GM19395 (cell line): ENCODE data around the gene RBMXL3.
"Not testable (repeated sequence)": the region's sequence is repeated elsewhere in the genome, so short reads cannot be mapped to it uniquely, and the experiment has no call there.

Experiments used
- ATAC-seq: cut with Tn5 transposase; IDR thresholded peaks from one replicate; pipeline ENCODE4 v1.9.1; 2021; ENCODE audit warnings: mild to moderate bottlenecking, moderate library complexity; ENCODE audit not compliant: unreplicated experiment

Gene RBMXL3

GRCh38 chrX:115189110-115189509 lies at the start of gene RBMXL3:
Gene RBMXL3 (plus strand): TSS chrX:115189410. CDS start chrX:115189442, 32 bp downstream.
- ATAC-seq = no peak

DNA sequence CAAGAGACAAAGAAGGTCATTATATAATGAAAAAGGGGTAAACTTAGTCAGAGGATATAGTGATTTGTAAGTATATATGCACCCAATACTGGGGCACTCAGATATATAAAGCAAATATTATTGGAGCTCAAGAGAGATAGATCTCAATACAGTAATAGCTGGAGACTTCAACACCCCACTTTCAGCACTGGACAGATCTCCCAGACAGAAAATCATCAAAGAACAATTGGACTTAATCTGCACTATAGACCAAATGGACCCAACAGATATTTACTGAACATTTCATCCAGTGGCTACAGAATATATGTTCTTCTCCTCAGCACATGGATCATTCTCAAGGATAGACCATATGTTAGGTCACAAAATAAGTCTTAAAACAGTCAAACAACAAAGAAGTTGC lies 47.2 kb upstream of the RBMXL3 start:
- ATAC-seq = no peak

- ATAC-seq = no peak
Measured at GRCh38 chrX:115147220-115147619, 42.0 kb upstream of the RBMXL3 start.

DNA sequence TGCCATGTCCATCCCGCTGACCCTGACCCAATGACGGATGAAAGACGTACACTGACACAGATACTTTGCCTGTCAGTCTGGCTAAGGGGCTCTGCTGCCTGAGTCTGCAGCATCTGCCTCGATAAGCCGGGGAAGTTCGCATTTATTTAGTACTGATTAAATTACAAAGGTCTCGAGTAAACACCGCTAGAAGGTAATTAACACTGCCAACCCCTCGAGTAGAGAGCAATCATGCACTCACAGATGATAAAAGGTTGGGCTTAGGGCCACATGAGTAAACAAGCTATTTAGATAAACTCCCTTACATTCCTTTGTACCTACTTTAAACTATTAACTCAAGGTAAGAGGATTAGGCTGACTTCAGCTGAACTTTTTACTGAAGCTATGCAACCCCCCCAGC lies 16.0 kb upstream of the RBMXL3 start:
- no peak for ATAC-seq

GRCh38 chrX:115174548-115174947 lies 14.7 kb upstream of the RBMXL3 start:
- ATAC-seq = no peak

GRCh38 chrX:115177932-115178331 lies 11.3 kb upstream of the RBMXL3 start:
- ATAC-seq = no peak

GRCh38 chrX:115178473-115178872 lies 10.7 kb upstream of the RBMXL3 start:
- no peak for ATAC-seq

DNA sequence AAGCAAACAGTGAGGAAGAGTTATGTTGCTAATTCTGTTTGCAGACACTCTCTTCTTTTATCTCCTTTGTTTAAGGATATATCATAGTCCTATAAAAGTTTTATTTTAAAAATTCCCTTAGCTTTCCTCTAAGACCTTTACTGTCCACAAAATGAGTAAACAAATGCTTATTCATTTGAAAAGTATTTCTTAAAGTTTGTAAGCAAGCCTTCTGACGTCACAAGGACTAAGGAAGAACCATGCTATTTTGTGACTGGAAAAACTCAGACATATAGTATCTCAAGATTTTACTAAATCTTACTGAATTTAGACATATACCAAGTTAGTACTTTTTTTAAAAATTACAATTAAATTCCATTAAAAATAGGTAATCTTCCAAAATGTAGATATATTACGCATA lies 5.2 kb upstream of the RBMXL3 start:
- ATAC-seq = no peak

DNA sequence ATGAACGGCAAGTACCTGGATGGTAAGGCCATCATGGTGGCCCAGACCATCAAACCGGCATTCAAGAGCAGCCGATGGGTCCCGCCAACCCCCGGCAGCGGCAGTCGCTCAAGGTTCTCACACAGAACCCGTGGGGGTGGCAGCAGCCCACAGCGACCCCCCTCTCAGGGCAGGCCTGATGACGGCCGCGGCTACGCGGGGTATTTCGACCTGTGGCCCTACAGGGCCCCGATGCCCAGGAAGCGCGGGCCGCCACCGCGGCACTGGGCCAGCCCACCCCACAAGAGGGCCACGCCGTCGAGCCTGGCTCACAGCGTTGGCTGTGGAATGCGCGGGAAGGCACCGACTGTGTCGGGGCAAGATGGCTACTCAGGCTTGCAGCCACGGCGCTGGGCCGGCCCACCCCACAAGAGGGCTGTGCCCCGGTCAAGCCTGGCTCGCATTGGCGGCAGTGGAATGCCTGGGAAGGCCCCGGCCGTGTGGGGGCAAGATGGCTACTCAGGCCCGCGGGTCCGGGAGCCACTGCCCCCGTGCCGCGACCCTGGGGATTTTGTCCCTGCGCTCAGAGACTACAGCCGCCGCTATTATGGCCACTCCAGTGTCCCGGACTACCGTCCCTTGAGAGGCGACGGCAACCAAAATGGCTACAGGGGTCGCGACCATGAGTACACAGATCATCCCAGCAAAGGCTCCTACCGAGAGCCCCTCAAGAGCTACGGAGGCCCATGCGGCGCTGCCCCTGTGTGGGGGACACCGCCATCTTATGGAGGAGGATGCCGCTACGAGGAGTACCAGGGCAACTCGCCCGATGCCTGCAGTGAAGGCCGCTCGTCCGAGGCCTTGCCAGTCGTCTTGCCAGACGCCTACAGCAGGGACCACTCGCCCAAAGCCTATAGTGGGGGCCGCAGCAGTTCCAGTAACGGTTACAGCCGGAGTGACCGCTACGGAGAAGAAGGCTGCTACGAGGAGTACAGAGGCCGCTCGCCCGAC lies 731 bp downstream of the RBMXL3 start:
- no peak for ATAC-seq

DNA sequence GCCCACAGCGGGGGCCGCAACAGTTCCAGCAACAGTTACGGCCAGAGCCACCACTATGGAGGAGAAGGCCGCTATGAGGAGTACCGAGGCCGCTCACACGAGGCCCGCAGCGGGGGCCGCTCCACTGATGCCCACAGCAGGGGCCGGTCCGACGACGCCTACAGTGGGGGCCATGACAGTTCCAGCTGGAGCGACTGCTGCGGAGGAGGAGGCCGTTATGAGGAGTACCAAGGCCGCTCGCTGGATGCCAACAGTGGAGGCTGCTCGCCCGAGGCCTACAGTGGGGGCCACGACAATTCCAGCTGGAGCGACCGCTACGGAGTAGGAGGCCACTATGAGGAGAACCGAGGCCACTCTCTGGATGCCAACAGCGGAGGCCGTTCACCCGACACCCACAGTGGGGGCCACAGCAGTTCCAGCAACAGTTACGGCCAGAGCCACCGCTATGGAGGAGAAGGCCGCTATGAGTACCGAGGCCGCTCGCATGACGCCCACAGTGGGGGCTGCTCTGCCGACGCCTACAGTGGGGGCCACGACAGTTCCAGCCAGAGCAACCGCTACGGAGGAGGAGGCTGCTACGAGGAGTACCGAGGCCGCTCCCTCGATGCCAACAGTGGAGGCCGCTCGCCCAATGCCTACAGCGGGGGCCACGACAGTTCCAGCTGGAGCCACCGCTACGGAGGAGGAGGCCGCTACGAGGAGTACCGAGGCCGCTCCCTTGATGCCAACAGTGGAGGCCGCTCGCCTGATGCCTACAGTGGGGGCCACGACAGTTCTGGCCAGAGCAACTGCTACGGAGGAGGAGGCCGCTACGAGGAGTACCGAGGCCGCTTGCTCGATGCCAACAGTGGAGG lies 1.7 kb downstream of the RBMXL3 start:
- ATAC-seq = no peak

DNA sequence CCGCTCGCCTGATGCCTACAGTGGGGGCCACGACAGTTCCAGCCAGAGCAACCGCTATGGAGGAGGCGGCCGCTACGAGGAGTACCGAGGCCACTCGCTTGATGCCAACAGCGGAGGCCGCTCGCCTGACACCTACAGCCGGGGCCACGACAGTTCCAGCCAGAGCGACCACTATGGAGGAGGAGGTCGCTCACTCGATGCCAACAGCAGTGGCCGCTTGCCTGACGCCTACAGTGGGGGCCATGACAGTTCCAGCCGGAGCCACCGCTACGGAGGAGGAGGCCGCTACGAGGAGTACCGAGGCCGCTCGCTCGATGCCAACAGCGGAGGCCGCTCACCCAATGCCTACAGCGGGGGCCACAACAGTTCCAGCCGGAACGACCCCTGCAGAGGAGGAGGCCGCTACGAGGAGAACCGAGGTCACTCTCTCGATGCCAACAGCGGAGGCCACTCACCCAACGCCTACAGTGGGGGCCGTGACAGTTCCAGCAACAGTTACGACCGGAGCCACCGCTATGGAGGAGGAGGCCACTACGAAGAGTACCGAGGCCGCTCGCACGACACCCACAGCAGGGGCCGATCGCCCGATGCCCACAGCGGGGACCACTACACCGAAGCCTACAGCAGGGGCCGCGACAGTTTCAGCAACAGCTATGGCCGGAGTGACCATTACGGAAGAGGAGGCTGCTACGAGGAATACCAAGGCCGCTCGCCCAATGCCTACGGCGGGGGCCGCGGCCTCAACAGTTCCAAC lies 2.5 kb downstream of the RBMXL3 start:
- ATAC-seq = no peak

- no peak for ATAC-seq
Measured at GRCh38 chrX:115192244-115192700, 3.1 kb downstream of the RBMXL3 start.

- no peak for ATAC-seq
Measured at GRCh38 chrX:115204040-115204439, 14.8 kb downstream of the RBMXL3 start.

- not testable (repeated sequence) for ATAC-seq
Measured at GRCh38 chrX:115209547-115209946, 20.3 kb downstream of the RBMXL3 start.

DNA sequence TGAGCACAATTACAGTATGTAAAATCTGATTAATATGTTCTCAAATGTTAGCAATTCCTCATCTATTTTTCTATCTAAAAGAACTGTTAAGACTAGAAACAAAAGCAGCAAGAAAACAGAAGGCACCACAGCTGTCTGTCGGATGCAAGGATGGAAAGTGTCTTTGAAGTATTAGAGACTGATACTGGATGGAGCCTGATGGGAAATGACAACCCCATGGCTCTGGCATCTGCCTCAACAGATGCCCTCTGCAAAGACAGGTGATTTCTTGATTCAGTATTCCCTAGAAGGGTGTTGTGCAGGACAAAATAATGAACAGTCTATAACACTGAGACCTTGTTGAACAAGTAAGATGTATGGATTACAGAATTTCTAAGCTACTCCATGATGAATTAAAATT lies 24.9 kb downstream of the RBMXL3 start:
- no peak for ATAC-seq

GRCh38 chrX:115214605-115215004 lies 25.4 kb downstream of the RBMXL3 start:
- no peak for ATAC-seq

DNA sequence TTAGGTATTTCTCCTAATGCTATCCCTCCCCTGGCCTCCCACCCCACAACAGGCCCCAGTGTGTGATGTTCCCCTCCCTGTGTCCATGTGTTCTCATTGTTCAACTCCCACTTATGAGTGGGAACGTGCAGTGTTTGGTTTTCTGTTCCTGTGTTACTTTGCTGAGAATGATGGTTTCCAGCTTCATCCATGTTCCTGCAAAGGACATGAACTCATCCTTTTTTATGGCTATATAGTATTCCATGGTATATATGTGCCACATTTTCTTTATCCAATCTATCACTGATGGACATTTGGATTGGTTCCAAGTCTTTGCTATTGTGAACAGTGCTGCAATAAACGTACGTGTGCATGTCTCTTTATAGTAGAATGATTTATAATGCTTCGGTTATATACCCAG lies 28.1 kb downstream of the RBMXL3 start:
- not testable (repeated sequence) for ATAC-seq

DNA sequence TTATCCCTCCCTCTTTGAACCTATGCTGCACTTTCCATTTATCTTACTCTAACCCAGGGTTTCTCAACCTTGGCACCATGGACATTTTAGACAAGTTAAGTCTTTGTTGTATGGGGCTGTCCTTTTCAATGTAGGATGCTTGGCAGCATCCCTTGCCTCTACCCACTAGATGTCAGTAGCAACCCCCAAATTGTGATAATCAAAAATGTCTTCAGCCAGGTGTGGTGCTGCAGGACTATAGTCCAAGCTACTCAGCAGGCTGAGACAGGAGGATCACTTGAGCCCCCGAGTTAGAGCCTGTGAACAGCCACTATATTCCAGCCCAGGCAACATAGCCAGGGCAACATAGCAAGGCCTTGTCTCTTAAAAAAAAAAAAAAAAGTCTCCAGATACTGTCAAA lies 37.7 kb downstream of the RBMXL3 start:
- ATAC-seq = peak; percentile 58

GRCh38 chrX:115229337-115230003 lies 40.3 kb downstream of the RBMXL3 start:
- ATAC-seq = no peak

DNA sequence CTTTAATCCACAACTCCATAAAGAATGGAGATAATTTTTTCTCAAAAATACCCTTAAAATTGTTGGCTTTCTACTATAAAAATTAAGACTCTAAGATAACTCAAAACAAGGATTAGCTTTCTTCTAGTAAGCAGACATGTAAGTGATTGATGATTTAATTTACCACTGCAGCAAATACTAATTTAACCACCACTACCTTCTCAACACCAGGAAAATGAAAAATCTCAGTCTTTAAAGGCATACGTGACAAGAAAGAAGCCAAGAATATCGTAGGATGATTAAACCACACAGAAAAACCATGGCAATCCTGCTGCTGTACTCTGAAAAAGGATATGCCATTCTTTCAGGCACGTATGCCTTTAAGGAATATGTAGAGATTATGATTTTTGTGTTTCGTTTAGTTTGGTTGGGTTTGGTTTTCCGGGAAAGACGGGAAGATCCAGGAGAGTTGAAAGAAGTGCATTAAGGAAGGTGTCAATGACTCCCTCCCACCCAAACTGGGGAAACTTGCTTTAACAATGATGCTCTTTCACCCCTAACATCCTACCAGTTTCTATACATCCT lies 43.8 kb downstream of the RBMXL3 start:
- no peak for ATAC-seq
